Immature natural killer cell (primary cell): Measurements from ENCODE around the gene FGFRL1. TPM values are rescaled to one million over a fixed set of nuclear protein-coding genes. Genes with fewer than 3 reads are reported as not detected.

Source experiments
- DNase-seq, 3 donors: peaks; one replicate each; pipeline ENCODE4 v3.0.0; 2022; ENCODE audit warnings: mixed read lengths in 1 of 3
- H3K27ac Mint-ChIP-seq, 6 donors: one replicate each; pipeline ENCODE4 v1.8.0; 2020; ENCODE audit warnings: mixed read lengths in 6 of 6, mild to moderate bottlenecking in 5 of 6, inconsistent platforms in 4 of 6, moderate library complexity in 3 of 6
- H3K27me3 Mint-ChIP-seq, 3 donors: one replicate each; pipeline ENCODE4 v1.8.0; 2020 to 2021; ENCODE audit warnings: low read depth in 3 of 3, mild to moderate bottlenecking in 3 of 3, mixed read lengths in 3 of 3, moderate library complexity in 3 of 3, inconsistent platforms in 1 of 3
- H3K36me3 Mint-ChIP-seq, 3 donors: one replicate each; pipeline ENCODE4 v1.8.0; 2020; ENCODE audit warnings: mixed read lengths in 3 of 3, inconsistent platforms in 2 of 3, mild to moderate bottlenecking in 2 of 3
- H3K4me1 Mint-ChIP-seq, 2 donors: one replicate each; pipeline ENCODE4 v1.8.0; 2020; ENCODE audit warnings: inconsistent platforms in 2 of 2, mild to moderate bottlenecking in 2 of 2, mixed read lengths in 2 of 2, moderate library complexity in 1 of 2
- H3K4me3 Mint-ChIP-seq, 5 donors: one replicate each; pipeline ENCODE4 v1.8.0; 2020; ENCODE audit warnings: mild to moderate bottlenecking in 5 of 5, mixed read lengths in 5 of 5, inconsistent platforms in 3 of 5, moderate library complexity in 3 of 5
- H3K9me3 Mint-ChIP-seq, 6 donors: one replicate each; pipeline ENCODE4 v1.8.0; 2020; ENCODE audit warnings: mild to moderate bottlenecking in 6 of 6, mixed read lengths in 6 of 6, inconsistent platforms in 4 of 6, moderate library complexity in 3 of 6
- polyA plus RNA-seq, 3 donors: library from polyadenylated mRNA; unstranded; fragments of 300-500 nt; fragmentation: Illumina TruSeq; gene quantifications; one replicate each; pipeline ENCODE4 v1.2.3, GENCODE V29; 2021

Gene FGFRL1
- polyA plus RNA-seq, 3 donors from 2014 or later: 0.19 to 0.30 TPM; not detected in 1

GRCh38 chr4:1002631-1003251 is 8.7 kb upstream of the FGFRL1 start:
- DNase-seq: no peak
- Mint-ChIP-seq H3K9me3 (peaks cover 0 to 2% (median 0%) of the 10 kb centered on the region in 6 donors), H3K27me3 (peaks cover 8 to 28% (median 17%) of the 10 kb centered on the region in 3 donors), H3K27ac (no peak overlapping the region), H3K4me1 (peaks cover 0 to 3% of the 10 kb centered on the region in 2 donors), H3K4me3 (no peak overlapping the region), H3K36me3 (peaks cover 0 to 4% (median 0%) of the 10 kb centered on the region in 3 donors)

DNA sequence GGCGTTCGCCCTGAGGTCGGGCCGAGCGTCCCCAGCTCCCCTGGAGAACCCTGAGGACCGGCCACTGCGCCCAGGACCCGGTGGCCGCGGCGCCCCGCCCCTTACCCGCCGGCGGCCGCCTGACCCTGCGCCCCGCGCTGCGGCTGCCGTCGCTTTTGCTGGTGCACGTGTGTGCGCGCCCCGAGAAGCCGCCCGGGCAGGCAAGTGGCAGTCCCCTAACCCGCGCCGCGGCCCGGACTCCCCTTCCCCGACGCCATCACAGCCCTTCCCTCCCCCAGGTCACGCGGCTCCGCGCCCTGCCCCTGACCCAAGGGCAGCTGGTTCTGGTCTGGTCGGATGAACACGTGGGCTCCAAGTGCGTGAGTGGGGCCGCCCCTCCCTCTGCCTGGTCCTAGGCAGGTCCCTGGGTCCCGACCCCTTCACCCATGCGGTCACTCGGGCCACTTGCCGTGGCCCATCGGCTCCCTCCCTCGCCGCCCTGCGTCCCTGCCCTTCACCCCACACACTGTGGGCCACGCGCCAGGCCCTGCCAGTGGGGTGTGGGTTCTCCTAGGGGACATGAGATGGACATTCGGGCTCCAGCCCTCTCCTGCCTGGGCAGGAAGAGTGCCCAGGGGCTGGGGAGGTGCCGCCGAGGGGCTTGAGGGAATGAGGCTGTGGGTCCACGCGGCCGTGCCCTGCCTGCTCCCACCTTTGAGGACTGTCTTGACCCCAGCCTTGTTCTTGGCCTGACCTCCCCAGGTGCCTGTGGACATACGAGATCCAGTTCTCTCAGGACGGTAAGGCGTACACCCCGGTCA is 8.0 kb upstream of the FGFRL1 start:
- DNase-seq: no peak
- H3K4me1 Mint-ChIP-seq: peaks cover under 1 to 3% of the 10 kb centered on the region in 2 donors
- no peak overlapping the region for H3K27ac Mint-ChIP-seq
- no peak overlapping the region for H3K4me3 Mint-ChIP-seq
- peaks cover 8 to 27% (median 20%) of the 10 kb centered on the region in 3 donors for H3K27me3 Mint-ChIP-seq
- H3K9me3 Mint-ChIP-seq: peaks cover 0 to 2% (median 0%) of the 10 kb centered on the region in 6 donors
- H3K36me3 Mint-ChIP-seq: peaks cover 0 to 4% (median 0%) of the 10 kb centered on the region in 3 donors

GRCh38 chr4:1004071-1004418 is 7.4 kb upstream of the FGFRL1 start:
- no peak for DNase-seq
- Mint-ChIP-seq H3K27me3 (peaks cover 10 to 30% (median 21%) of the 10 kb centered on the region in 3 donors), H3K4me1 (peaks cover 6 to 8% of the 10 kb centered on the region in 2 donors), H3K4me3 (no peak overlapping the region), H3K9me3 (peaks cover 0 to 2% (median 0%) of the 10 kb centered on the region in 6 donors), H3K27ac (no peak overlapping the region), H3K36me3 (peaks cover 0 to 4% (median 0%) of the 10 kb centered on the region in 3 donors)

DNA sequence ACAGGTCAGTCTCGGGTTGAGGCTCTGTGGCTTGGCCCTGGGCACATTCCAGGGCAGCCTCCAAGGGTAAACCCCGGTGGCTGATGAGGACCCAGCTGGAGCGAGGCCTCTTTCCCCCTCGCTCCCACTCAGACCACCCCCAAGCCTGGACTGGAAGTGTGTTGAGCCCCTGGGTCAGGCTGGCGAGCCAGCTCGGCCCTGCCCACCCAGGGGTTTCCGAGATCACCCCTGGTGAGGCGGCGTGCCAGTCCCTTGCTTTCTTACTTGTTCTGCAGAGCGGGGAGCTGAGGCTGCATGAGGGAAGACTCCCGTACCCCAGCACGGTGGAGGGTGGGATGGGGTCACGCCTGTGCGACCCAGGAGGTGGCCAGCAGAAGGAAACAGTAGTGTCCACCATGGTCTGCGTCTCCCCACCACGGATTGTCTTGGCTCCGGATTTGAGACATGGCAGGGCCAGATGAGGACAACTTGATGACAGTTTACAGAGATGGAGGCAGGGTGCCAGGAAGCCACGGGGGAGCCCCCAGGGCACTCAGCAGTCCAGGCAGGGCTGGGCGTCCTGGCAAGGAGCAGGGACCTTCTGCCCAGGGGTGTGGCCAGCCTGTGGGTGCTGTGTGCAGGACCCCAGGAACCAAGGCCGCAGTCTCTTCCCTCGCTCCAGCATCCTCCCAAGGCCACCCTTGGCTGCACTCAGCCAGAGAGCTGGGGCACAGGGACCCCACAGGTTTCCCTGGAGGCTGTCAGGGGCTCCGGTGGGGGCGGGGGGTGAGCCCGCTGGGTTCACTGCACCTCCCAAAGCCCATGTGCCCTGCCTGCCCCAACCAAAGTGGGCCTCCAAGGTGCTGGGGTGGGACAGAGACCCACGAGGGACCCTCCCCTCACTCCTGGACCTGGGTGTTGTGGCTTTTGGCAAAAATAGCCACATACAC is 6.6 kb upstream of the FGFRL1 start:
- H3K27me3 Mint-ChIP-seq: peaks cover 10 to 29% (median 20%) of the 10 kb centered on the region in 3 donors
- peaks cover 0 to 2% (median 0%) of the 10 kb centered on the region in 6 donors for H3K9me3 Mint-ChIP-seq
- H3K27ac Mint-ChIP-seq: no peak overlapping the region
- no peak for DNase-seq
- no peak overlapping the region for H3K4me3 Mint-ChIP-seq
- H3K4me1 Mint-ChIP-seq: peaks cover 8 to 9% of the 10 kb centered on the region in 2 donors
- peaks cover 0 to 4% (median 0%) of the 10 kb centered on the region in 3 donors for H3K36me3 Mint-ChIP-seq

DNA sequence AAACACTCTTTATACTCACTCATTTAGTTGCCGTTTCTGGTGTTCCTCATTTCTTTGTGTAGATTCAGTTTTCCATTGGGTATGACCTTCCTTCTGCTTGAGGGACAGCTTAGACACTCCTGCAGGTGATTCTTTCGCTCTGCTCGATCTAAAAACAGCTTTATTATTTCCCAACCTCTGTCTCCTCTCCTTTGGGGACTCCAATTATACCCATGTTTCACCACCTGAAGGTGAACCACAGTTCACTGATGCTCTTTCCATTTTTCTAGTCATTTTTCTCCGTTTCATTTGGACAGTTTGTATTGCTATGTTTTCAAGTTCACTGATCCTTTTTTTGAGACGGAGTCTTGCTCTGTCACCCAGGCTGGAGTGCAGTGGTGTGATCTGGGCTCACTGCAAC is 4.6 kb upstream of the FGFRL1 start:
- H3K27ac Mint-ChIP-seq: peak overlapping the region in 1 of 6 donors; percentile 68
- peaks cover 14 to 33% (median 23%) of the 10 kb centered on the region in 3 donors for H3K27me3 Mint-ChIP-seq
- H3K9me3 Mint-ChIP-seq: peaks cover 0 to 2% (median 0%) of the 10 kb centered on the region in 6 donors
- peaks cover 0 to 4% (median 0%) of the 10 kb centered on the region in 3 donors for H3K36me3 Mint-ChIP-seq
- peaks cover 14 to 15% of the 10 kb centered on the region in 2 donors for H3K4me1 Mint-ChIP-seq
- DNase-seq: no peak
- peak overlapping the region in 1 of 5 donors; percentile 11 for H3K4me3 Mint-ChIP-seq

DNA sequence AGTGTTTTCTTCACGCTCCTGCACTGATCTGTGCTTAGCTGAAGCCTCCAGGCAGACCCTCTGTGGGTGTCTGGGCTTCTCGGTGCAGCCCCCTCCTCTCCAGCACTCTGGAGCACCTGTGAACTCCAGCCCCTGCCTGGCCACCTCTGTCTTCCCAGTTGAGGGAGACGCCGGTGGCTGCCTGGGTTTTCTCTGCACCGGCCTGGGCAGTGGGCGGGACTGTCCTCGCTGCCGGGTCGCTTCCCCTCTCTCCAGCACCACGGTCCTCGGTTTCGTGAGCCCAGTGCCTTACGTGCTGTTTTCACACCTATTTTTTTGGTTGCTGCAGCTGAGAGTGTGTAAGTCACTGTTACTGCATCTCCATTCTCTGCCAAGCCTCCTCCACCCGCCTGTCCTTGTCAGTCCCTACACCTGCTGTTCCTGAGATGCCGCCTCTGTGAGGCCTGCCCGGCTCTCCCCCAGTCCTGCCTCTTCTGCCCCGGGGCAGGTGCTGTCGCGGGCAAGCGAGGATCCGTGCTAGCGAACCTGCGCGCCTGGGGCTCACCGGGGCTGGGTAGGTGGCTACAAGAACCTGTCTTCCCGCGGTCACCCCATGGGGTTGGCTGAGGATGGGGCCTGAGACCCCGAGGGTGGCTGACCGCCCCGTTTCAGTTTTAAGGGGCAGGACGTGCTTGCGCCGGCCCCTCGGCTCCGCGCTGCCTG is 2.4 kb upstream of the FGFRL1 start:
- Mint-ChIP-seq H3K27ac (peak overlapping the region; percentile 24 to 87 (median 66)), H3K4me3 (peak overlapping the region; percentile 77 to 88 (median 86)), H3K9me3 (peaks cover 0 to 2% (median 0%) of the 10 kb centered on the region in 6 donors), H3K36me3 (peaks cover 0 to 4% (median 0%) of the 10 kb centered on the region in 3 donors), H3K4me1 (peaks cover 12 to 15% of the 10 kb centered on the region in 2 donors), H3K27me3 (peaks cover 12 to 31% (median 25%) of the 10 kb centered on the region in 3 donors)
- DNase-seq: peak; percentile 59 to 60 (median 59)

- Mint-ChIP-seq H3K4me1 (peaks cover 12 to 15% of the 10 kb centered on the region in 2 donors), H3K36me3 (peaks cover 0 to 4% (median 0%) of the 10 kb centered on the region in 3 donors)
Measured at GRCh38 chr4:1009542-1010394, 1.7 kb upstream of the FGFRL1 start.

DNA sequence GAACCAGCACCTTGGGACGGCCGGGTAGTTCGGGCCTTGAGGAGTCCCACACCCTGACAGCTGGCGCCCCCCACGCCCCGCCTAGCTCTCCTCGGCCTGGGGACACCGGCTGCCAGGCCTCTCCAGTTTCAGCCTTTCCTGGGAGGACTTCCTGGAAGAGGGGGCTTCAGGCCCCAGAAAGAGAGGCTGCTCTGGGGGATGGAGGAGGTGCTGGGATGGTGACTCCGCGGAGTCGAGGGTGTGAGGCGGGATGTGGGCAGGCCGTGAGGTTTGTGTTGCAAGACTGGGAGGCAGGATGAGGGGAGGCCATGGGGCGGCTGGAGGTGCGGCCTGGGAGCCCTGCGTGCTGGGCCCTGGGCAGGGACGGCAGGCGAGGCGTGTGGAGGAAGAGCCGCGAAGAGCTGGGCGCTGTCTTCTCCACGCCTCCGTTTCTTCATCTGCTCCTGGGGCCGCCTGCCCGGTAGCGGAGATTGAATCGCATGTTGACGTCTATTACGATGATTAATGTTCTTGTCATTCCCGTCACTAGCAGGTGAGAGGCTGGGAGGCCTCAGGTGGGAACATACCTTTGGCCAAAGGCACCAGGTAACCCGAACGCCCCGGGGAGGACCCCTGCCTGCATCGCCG is 918 bp upstream of the FGFRL1 start:
- H3K9me3 Mint-ChIP-seq: peaks cover 0 to 2% (median 0%) of the 10 kb centered on the region in 6 donors
- peak; percentile 85 to 87 (median 87) for DNase-seq
- peak overlapping the region; percentile 76 to 99 (median 94) for H3K27ac Mint-ChIP-seq

More at GRCh38 chr4:1009542-1010394, 1.7 kb upstream of the FGFRL1 start:
- H3K27me3 Mint-ChIP-seq: peaks cover 10 to 29% (median 27%) of the 10 kb centered on the region in 3 donors
- peaks cover 0 to 2% (median 0%) of the 10 kb centered on the region in 6 donors for H3K9me3 Mint-ChIP-seq
- peak; percentile 70 to 78 (median 74) for DNase-seq
- H3K27ac Mint-ChIP-seq: peak overlapping the region; percentile 50 to 93 (median 82)
- peak overlapping the region; percentile 88 to 95 (median 90) for H3K4me3 Mint-ChIP-seq

GRCh38 chr4:1011666-1012033 is 224 bp downstream of the FGFRL1 start:
- peaks cover 12 to 15% of the 10 kb centered on the region in 2 donors for H3K4me1 Mint-ChIP-seq
- peak overlapping the region in 1 of 5 donors; percentile 42 for H3K4me3 Mint-ChIP-seq
- H3K9me3 Mint-ChIP-seq: peaks cover 0 to 2% (median 0%) of the 10 kb centered on the region in 6 donors
- H3K36me3 Mint-ChIP-seq: peaks cover 0 to 4% (median 0%) of the 10 kb centered on the region in 3 donors
- H3K27me3 Mint-ChIP-seq: peaks cover 8 to 27% (median 19%) of the 10 kb centered on the region in 3 donors
- no peak for DNase-seq
- H3K27ac Mint-ChIP-seq: no peak overlapping the region

More for the DNA sequence above, 918 bp upstream of the FGFRL1 start:
- Mint-ChIP-seq H3K4me1 (peaks cover 12 to 15% of the 10 kb centered on the region in 2 donors), H3K4me3 (peak overlapping the region; percentile 87 to 95 (median 90)), H3K27me3 (peaks cover 9 to 27% (median 27%) of the 10 kb centered on the region in 3 donors), H3K36me3 (peaks cover 0 to 4% (median 0%) of the 10 kb centered on the region in 3 donors)

GRCh38 chr4:1012034-1012739 is 761 bp downstream of the FGFRL1 start:
- DNase-seq: peak; percentile 39 to 48 (median 43)
- Mint-ChIP-seq H3K9me3 (peaks cover 0 to 2% (median 0%) of the 10 kb centered on the region in 6 donors), H3K4me3 (peak overlapping the region in 4 of 5 donors; percentile 21 to 68 (median 49)), H3K4me1 (peaks cover 12 to 15% of the 10 kb centered on the region in 2 donors), H3K36me3 (no peaks in the 10 kb centered on the region), H3K27me3 (peaks cover 8 to 28% (median 17%) of the 10 kb centered on the region in 3 donors), H3K27ac (no peak overlapping the region)
